GM12878 (cell line): ENCODE measurements around the gene RIC1. TPM values are rescaled to one million over a fixed set of nuclear protein-coding genes. Genes with fewer than 3 reads are reported as not detected.

Experiments used
- ATAC-seq: fragments of 200-7000 bp; cut with Tn5 transposase; 3 replicates; pipeline ENCODE4 v1.9.1; 2020; ENCODE audit warnings: mild to moderate bottlenecking, moderate library complexity
- BruUV-seq: library from RNA; stranded (reverse); fragments of 400-500 nt; replicated peaks from 2 replicates; lab custom pipeline; 2021; lab: Mats Ljungman, UMichigan
- CTCF ChIA-PET: fragments of 300-600 bp; sonication (Branson Sonifier 250); formaldehyde crosslinking; extraction: SDS; loops from one replicate; lab custom pipeline; 2021; ENCODE audit warnings: inconsistent platforms; lab: Yijun Ruan, JAX
- POLR2A ChIA-PET: fragments of 350-600 bp; formaldehyde crosslinking; extraction: SDS; loops from one replicate; lab custom pipeline; 2021; ENCODE audit warnings: inconsistent platforms; lab: Charles Lee
- RAD21 ChIA-PET: fragments of 300-600 bp; sonication (Branson Sonifier 250); formaldehyde crosslinking; loops from one replicate; lab custom pipeline; 2023; ENCODE audit warnings: antibody characterized with exemption; ENCODE audit not compliant: unreplicated experiment; lab: Charles Lee
- SMC1A ChIA-PET: fragments of 300-600 bp; sonication (Branson Sonifier 250); formaldehyde crosslinking; loops from one replicate; lab custom pipeline; 2023; ENCODE audit not compliant: unreplicated experiment, uncharacterized antibody; lab: Charles Lee
- DNase-seq: peaks from one replicate; pipeline ENCODE4 v3.0.0-alpha.2; 2011; ENCODE audit warnings: low read depth, low spot score
- FAIRE-seq: peaks from 3 replicates; lab custom pipeline; 2011; peaks lifted over from hg19 to GRCh38; lab: Jason Lieb, UNC
- H2AFZ ChIP-seq: 2 replicates; pipeline ENCODE4 v1.6.0; 2011; ENCODE audit warnings: low read depth, low read length, control low read depth; ENCODE audit not compliant: control insufficient read depth
- H3K27ac ChIP-seq: 2 replicates; pipeline ENCODE4 v1.5.1; 2011; ENCODE audit warnings: control low read depth; ENCODE audit not compliant: control insufficient read depth, insufficient read depth
- H3K27me3 ChIP-seq, 2 experiments: replicated peaks in 1 of 2; 2 replicates each; pipeline versions ENCODE4 v1.6.0 to v1.6.1; 2011; ENCODE audit warnings: low read length in 1 of 2; ENCODE audit not compliant: control insufficient read depth in 2 of 2, insufficient read depth in 2 of 2
- H3K36me3 ChIP-seq, 2 experiments: 2 replicates each; pipeline ENCODE4 v1.5.1; 2011; ENCODE audit warnings: low read length in 1 of 2; ENCODE audit not compliant: control insufficient read depth in 2 of 2, insufficient read depth in 2 of 2
- H3K4me1 ChIP-seq: 2 replicates; pipeline ENCODE4 v1.6.1; 2011; ENCODE audit warnings: mild to moderate bottlenecking, low read length, moderate library complexity, mixed read lengths; ENCODE audit not compliant: control insufficient read depth, insufficient read depth
- H3K4me2 ChIP-seq: 2 replicates; pipeline ENCODE4 v1.6.0; 2011; ENCODE audit warnings: control low read depth; ENCODE audit not compliant: control insufficient read depth, insufficient read depth
- H3K4me3 ChIP-seq: fragments of 200-600 bp; sonication (generic); 2 replicates; pipeline ENCODE4 v1.5.1; 2016
- H3K79me2 ChIP-seq: 2 replicates; pipeline ENCODE4 v1.6.0; 2011; ENCODE audit warnings: low read length; ENCODE audit not compliant: control insufficient read depth, insufficient read depth
- H3K9ac ChIP-seq: 2 replicates; pipeline ENCODE4 v1.8.0; 2011; ENCODE audit warnings: low read length, control low read depth, mixed read lengths; ENCODE audit not compliant: control insufficient read depth, insufficient read depth
- H3K9me3 ChIP-seq: replicated peaks from 3 replicates; pipeline ENCODE4 v1.5.1; 2011; ENCODE audit warnings: mild to moderate bottlenecking, low read length; ENCODE audit not compliant: control insufficient read depth, insufficient read depth
- H4K20me1 ChIP-seq: 2 replicates; pipeline ENCODE4 v1.6.0; 2011; ENCODE audit not compliant: control insufficient read depth, insufficient read depth
- ASH2L ChIP-seq: fragments of 300-600, 200-600 bp; sonication (generic); IDR thresholded peaks from 2 replicates; pipeline ENCODE4 v1.6.1; 2017; ENCODE audit warnings: low read depth, mild to moderate bottlenecking, borderline replicate concordance
- BMI1 ChIP-seq: fragments of 450-650 bp; IDR thresholded peaks from 2 replicates; pipeline ENCODE4 v1.6.1; 2016; ENCODE audit warnings: mild to moderate bottlenecking, moderate library complexity, borderline replicate concordance
- CBFB ChIP-seq: IDR thresholded peaks from 2 replicates; pipeline ENCODE4 v1.6.1; 2016; ENCODE audit warnings: antibody characterized with exemption, low read depth
- ETV6 ChIP-seq, 2 experiments: fragments of 450-650 bp in 1 of 2; IDR thresholded peaks in 1 of 2; conservative IDR thresholded peaks in 1 of 2; 2 replicates each; pipeline ENCODE4 v1.6.1; 2014; ENCODE audit warnings: antibody characterized with exemption in 1 of 2, borderline replicate concordance in 1 of 2, low read depth in 1 of 2, mild to moderate bottlenecking in 1 of 2, moderate library complexity in 1 of 2
- JUND ChIP-seq: IDR thresholded peaks from 2 replicates; pipeline ENCODE4 v1.6.1; 2012; ENCODE audit warnings: low read depth, mild to moderate bottlenecking, low read length, improper control_type of control experiment, moderate library complexity
- MEF2A ChIP-seq: IDR thresholded peaks from 2 replicates; pipeline ENCODE4 v1.6.1; 2011; ENCODE audit warnings: low read depth, mild to moderate bottlenecking, low read length, moderate library complexity; ENCODE audit not compliant: insufficient read depth
- NFXL1 ChIP-seq: fragments of 450-650 bp; IDR thresholded peaks from 2 replicates; pipeline ENCODE4 v1.6.1; 2017; ENCODE audit warnings: antibody characterized with exemption, mild to moderate bottlenecking, borderline replicate concordance
- RB1 ChIP-seq: fragments of 450-650 bp; formaldehyde crosslinking; IDR thresholded peaks from 2 replicates; pipeline ENCODE4 v1.6.1; 2017; ENCODE audit warnings: mild to moderate bottlenecking, borderline replicate concordance
- RCOR1 ChIP-seq: conservative IDR thresholded peaks from 2 replicates; pipeline ENCODE4 v1.6.1; 2012; ENCODE audit warnings: low read depth, low read length, improper control_type of control experiment
- RUNX3 ChIP-seq: IDR thresholded peaks from 2 replicates; pipeline ENCODE4 v1.6.1; 2012; ENCODE audit warnings: low read length, inconsistent platforms
- SREBF2 ChIP-seq: IDR thresholded peaks from 2 replicates; pipeline ENCODE4 v1.6.1; 2012; ENCODE audit warnings: mild to moderate bottlenecking, low read length
- STAT3 ChIP-seq: IDR thresholded peaks from 2 replicates; pipeline ENCODE4 v1.6.1; 2011; ENCODE audit warnings: low read depth, low read length, improper control_type of control experiment
- SUZ12 ChIP-seq: fragments of 200-600 bp; sonication (generic); IDR thresholded peaks from one replicate; pipeline ENCODE4 v1.6.1; 2018; ENCODE audit warnings: antibody characterized with exemption, mild to moderate bottlenecking; ENCODE audit not compliant: unreplicated experiment
- TARDBP ChIP-seq: IDR thresholded peaks from 2 replicates; pipeline ENCODE4 v1.6.1; 2016; ENCODE audit warnings: borderline replicate concordance
- WRNIP1 ChIP-seq: IDR thresholded peaks from 2 replicates; pipeline ENCODE4 v1.6.1; 2011; ENCODE audit warnings: low read depth, low read length, improper control_type of control experiment, borderline replicate concordance
- WGBS: methylation state at CpG from one replicate; pipeline ENCODE4 v1.1.6; 2016; ENCODE audit warnings: low lambda C conversion rate; ENCODE audit not compliant: insufficient replicate concordance, insufficient coverage; ENCODE audit errors: missing lambda C conversion rate; 5-methylcytosine and 5-hydroxymethylcytosine counted together
- in situ Hi-C: fragments of 300-500 bp; cut with MboI; formaldehyde crosslinking; loops from 9 replicates; pipeline ENCODE4 v1.14.3; 2018; ENCODE audit warnings: mixed read lengths
- intact Hi-C: fragments of 100-400 bp; cut with micrococcal nuclease; formaldehyde crosslinking; loops from one replicate; pipeline ENCODE4 v1.14.2; 2022; ENCODE audit not compliant: unreplicated experiment
- polyA plus RNA-seq, 11 experiments: library from polyadenylated mRNA; depleted of rRNA in 4 of 11; unstranded in 6 of 11; stranded (reverse) in 5 of 11; fragments of >200 nt; fragmentation: Nextera tagmentation in 4 of 11; fragmentation: Illumina TruSeq in 1 of 11; extraction: Ambion mirVana in 4 of 11; extraction: Trizol in 1 of 11; gene quantifications; 1 replicate in 1 of 11; 2 replicates in 10 of 11; pipeline versions ENCODE4 v1.2.1 to v1.2.3, GENCODE V29; 2011 to 2016; ENCODE audit warnings: inconsistent platforms in 2 of 11, missing spikeins in 2 of 11, low read depth in 1 of 11
- total RNA-seq, 4 experiments: library from RNA; depleted of rRNA in 3 of 4; stranded (reverse); fragments of >200 nt in 3 of 4; fragmentation: Illumina TruSeq in 1 of 4; extraction: Trizol in 1 of 4; gene quantifications; 2 replicates each; pipeline versions ENCODE4 v1.2.1 to v1.2.3, GENCODE V29; 2013 to 2021
- TF ChIP-seq, protein P1 (sequence below): fragments of 450-650 bp; conservative IDR thresholded peaks from 2 replicates; pipeline ENCODE4 v1.6.1; 2017; ENCODE audit warnings: mild to moderate bottlenecking, moderate library complexity
- TF ChIP-seq, protein P2 (sequence below): fragments of 150-350 bp; IDR thresholded peaks from 2 replicates; pipeline ENCODE4 v1.6.1; 2016; ENCODE audit warnings: low read depth, low read length

RIC1 gene
- total and polyA plus RNA-seq, 10 of the 15 experiments (the other 5 are each of a cell fraction or from before 2014, with no cell fraction given): 6.2 to 59.8 (median 33.3) TPM

DNA sequence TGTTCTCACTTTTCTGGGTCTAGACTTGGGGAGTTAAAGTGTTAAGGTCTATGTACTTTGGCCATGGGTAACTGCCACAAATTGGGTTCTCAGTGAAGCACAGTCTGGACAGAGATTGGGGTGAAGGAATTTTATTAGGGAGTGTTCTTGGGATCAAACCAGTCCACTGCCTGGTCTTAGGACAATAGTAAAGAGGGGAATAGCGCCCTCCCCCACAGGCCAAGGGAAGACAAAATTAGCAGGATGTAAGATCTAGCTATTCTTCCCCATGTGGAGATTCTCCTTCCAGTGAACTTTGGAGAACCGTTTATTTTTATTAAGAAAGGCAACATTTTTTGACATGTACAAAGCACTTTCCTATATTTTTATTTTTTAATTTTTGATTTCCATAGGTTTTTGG lies 18.4 kb upstream of the RIC1 start (continued):
- TF ChIP-seq CBFB: no peak
- TF ChIP-seq, protein P1, sequence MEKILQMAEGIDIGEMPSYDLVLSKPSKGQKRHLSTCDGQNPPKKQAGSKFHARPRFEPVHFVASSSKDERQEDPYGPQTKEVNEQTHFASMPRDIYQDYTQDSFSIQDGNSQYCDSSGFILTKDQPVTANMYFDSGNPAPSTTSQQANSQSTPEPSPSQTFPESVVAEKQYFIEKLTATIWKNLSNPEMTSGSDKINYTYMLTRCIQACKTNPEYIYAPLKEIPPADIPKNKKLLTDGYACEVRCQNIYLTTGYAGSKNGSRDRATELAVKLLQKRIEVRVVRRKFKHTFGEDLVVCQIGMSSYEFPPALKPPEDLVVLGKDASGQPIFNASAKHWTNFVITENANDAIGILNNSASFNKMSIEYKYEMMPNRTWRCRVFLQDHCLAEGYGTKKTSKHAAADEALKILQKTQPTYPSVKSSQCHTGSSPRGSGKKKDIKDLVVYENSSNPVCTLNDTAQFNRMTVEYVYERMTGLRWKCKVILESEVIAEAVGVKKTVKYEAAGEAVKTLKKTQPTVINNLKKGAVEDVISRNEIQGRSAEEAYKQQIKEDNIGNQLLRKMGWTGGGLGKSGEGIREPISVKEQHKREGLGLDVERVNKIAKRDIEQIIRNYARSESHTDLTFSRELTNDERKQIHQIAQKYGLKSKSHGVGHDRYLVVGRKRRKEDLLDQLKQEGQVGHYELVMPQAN: no peak
- TF ChIP-seq ASH2L: no peak
- TF ChIP-seq TARDBP: no peak

DNA sequence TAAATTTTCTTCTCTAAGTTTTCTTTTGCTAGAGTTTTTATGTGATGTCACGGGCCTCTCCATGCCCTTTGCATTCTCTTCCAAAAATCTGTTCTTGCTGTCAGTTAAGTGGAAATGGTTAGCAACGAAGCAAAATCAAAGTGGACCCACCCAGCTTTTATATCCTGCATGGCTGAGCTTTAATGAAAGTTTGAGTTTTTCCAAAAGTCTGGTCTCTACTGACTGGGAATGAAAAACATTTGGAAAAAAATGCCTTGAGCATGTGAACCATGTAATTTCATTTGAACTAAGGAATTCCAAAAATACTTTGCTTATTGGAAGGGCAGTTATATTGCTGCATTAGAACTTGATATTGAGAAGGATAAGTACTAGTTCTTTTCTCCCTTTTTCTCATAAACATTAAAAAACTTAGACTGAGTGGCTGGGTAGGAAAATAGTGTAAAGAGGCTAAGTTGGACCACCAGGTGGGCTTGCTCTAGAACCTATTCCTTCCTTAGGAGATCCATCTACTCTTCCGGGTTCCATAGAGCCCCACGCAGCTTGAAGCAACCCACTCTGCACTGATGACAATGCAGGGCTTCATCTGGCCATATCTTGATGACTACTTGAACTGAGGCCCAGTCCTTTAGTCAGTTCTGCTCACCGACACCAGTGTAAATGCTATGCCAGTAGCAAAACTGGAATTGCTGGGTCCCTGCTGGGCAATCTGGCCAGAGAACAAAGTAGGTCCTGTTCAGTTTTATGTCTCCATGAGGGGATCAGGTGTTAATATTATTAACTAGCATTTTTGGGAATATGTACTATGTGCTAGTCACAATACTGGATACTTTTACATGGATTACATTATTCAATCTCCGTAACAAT lies 17.4 kb upstream of the RIC1 start:
- H3K4me1 ChIP-seq: peaks cover 10% of the 10 kb centered on the region
- H3K27me3 ChIP-seq: no peaks in the 10 kb centered on the region
- H3K36me3 ChIP-seq: no peaks in the 10 kb centered on the region
- ATAC-seq: no peak
- no peak overlapping the region for H3K9ac ChIP-seq
- 91% methylated on average over 6 of the region's 6 CpGs for WGBS
- H3K4me3 ChIP-seq: no peak overlapping the region
- in situ Hi-C loops (no loop called here), intact Hi-C loops (no loop called here)
- BruUV-seq: no TSS peak
- ChIA-PET SMC1A (interaction anchor here (0.7 to 1.5 kb wide), 6 partner anchors 11 to 171 kb away, joined by 3 to 6 read pairs (median 3); partner anchors contain the start of gene CD274), POLR2A (interaction anchor here (3.2 kb wide), 1 partner anchor 12 kb away, joined by 14 read pairs; no protein-coding TSS in a partner anchor), RAD21 (interaction anchor here (0.6 to 4.5 kb wide), 2 partner anchors 11 to 16 kb away, joined by 3 to 52 read pairs; partner anchors contain the start of gene RIC1), CTCF (interaction anchor here (0.5 to 1.0 kb wide), 2 partner anchors 103 to 667 kb away, joined by 3 to 4 read pairs; no protein-coding TSS in a partner anchor)
- no peaks in the 10 kb centered on the region for H4K20me1 ChIP-seq
- H2AFZ ChIP-seq: no peak overlapping the region
- FAIRE-seq: no peak
- DNase-seq: no peak
- H3K79me2 ChIP-seq: peaks cover 10% of the 10 kb centered on the region
- no peak overlapping the region for H3K4me2 ChIP-seq
- no peaks in the 10 kb centered on the region; the same call in 2 of the 3 replicates for H3K9me3 ChIP-seq
- no peak overlapping the region for H3K27ac ChIP-seq
- no peak for TF ChIP-seq NFXL1
- no peak for TF ChIP-seq MEF2A
- no peak for TF ChIP-seq STAT3
- TF ChIP-seq RCOR1: no peak
- no peak for TF ChIP-seq SREBF2
- TF ChIP-seq BMI1: no peak
- TF ChIP-seq JUND: no peak
- no peak for TF ChIP-seq RB1
- TF ChIP-seq, protein P2, sequence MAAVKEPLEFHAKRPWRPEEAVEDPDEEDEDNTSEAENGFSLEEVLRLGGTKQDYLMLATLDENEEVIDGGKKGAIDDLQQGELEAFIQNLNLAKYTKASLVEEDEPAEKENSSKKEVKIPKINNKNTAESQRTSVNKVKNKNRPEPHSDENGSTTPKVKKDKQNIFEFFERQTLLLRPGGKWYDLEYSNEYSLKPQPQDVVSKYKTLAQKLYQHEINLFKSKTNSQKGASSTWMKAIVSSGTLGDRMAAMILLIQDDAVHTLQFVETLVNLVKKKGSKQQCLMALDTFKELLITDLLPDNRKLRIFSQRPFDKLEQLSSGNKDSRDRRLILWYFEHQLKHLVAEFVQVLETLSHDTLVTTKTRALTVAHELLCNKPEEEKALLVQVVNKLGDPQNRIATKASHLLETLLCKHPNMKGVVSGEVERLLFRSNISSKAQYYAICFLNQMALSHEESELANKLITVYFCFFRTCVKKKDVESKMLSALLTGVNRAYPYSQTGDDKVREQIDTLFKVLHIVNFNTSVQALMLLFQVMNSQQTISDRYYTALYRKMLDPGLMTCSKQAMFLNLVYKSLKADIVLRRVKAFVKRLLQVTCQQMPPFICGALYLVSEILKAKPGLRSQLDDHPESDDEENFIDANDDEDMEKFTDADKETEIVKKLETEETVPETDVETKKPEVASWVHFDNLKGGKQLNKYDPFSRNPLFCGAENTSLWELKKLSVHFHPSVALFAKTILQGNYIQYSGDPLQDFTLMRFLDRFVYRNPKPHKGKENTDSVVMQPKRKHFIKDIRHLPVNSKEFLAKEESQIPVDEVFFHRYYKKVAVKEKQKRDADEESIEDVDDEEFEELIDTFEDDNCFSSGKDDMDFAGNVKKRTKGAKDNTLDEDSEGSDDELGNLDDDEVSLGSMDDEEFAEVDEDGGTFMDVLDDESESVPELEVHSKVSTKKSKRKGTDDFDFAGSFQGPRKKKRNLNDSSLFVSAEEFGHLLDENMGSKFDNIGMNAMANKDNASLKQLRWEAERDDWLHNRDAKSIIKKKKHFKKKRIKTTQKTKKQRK: no peak
- no peak for TF ChIP-seq WRNIP1
- TF ChIP-seq SUZ12: no peak
- no peak for TF ChIP-seq RUNX3
- no peak for TF ChIP-seq ETV6 (conservative IDR thresholded peaks at IDR 0.05 in 1 of 2, IDR thresholded peaks at IDR 0.05 in 1 of 2; ENCODE audit: borderline replicate concordance in 1 of 2, low read depth in 1 of 2)
